ENCODE results near the gene SCLY. TPM values are rescaled to one million over a fixed set of nuclear protein-coding genes. Genes with fewer than 3 reads are reported as not detected.

The SCLY gene
- total and polyA plus RNA-seq, 2 of the 8 experiments (the other 6 are each of a cell fraction or from before 2014, with no cell fraction given), result 79.0 to 79.5 TPM

DNA sequence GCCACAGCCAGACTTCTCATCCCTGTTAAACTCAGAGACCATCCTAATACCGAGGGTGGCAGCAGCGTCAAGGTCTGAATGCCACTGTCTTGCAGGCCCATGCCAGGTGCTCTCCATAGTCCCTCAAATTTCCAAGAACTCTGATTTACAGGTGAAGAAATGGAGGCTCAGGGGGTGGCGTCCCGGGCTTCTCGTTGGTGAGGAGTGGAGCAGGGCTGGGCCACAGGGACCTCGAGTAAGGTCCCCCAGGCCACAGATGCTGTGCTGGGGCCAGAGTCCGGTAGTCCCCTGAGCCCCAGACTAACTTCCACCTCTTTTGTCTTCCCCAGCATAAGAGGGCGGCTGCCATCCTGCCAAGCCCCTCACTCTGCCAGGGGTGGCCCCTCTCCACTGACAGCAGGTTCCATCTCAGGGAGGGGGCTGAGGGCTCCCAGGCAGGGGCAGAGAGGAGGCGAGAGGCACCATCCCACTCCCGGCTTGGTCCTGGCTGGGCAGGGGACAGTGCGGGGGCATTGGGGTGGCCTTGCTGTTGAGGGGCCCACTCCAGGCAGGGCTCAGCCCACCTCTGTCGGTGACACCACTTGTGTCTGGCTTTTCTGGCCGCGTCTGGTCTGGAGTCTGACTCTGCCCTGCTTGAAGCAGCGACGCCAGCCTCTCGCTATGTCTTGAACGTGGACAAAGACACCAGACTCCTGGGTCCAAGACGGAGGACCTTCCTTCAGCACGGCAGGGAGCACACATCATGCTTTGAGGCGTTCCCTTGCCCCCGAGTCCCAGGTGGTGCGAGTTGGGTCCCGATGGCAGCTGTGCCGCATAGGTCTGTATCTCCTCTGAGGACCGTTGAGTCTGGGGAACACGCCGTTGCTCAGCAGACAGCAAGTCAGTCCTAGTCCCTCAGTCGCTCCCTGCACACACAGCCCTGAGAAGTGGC, 61.8 kb downstream of the SCLY start:
- DNase-seq (ENCODE audit: low read depth in 1 of 2, low spot score in 2 of 2) (no peak), FAIRE-seq (no peak)
- Histone ChIP-seq H3K79me1 (ENCODE audit: low read depth, low read length) (no peaks in the 10 kb centered on the region), H3K56ac (replicated peaks; ENCODE audit: insufficient read length, low read depth, low read length) (no peak overlapping the region), H4K91ac (replicated peaks; ENCODE audit: insufficient read length, low read length) (no peak overlapping the region), H3K4me1 (replicated peaks in 1 of 4; ENCODE audit: control insufficient read depth in 3 of 4, insufficient read depth in 4 of 4, low read length in 3 of 4) (peaks cover 0 to 6% (median 2%) of the 10 kb centered on the region in 4 experiments; a peak in 3 of 7 replicates), H3K14ac (ENCODE audit: insufficient read length) (no peak overlapping the region), H3K18ac (ENCODE audit: extremely low read depth, low read length) (no peak overlapping the region), H3K79me2 (ENCODE audit: control insufficient read depth in 1 of 2, insufficient read depth in 2 of 2, low read length in 2 of 2) (no peaks in the 10 kb centered on the region), H2BK5ac (ENCODE audit: low read depth, low read length) (no peak overlapping the region; the same call in 1 of the 2 replicates), H3K4me3 (ENCODE audit: extremely low read depth in 1 of 4, insufficient read depth in 2 of 4, low read depth in 3 of 4, low read length in 4 of 4) (no peak overlapping the region), H2AFZ (ENCODE audit: low read length) (no peak overlapping the region), H4K8ac (ENCODE audit: extremely low read depth, insufficient read depth, low read length) (no peak overlapping the region; the same call in 1 of the 2 replicates), H2BK20ac (ENCODE audit: low read length) (no peak overlapping the region), H3K23me2 (ENCODE audit: low read depth, low read length) (peaks cover 29% of the 10 kb centered on the region), H3K27me3 (replicated peaks in 1 of 4; ENCODE audit: control insufficient read depth in 3 of 4, extremely low read depth in 1 of 4, insufficient read depth in 3 of 4, low read length in 3 of 4) (no peaks in the 10 kb centered on the region; a peak in 1 of 7 replicates), H2BK15ac (ENCODE audit: low read length) (peak overlapping the region; percentile 72; the same call in 1 of the 2 replicates), H3K9me3 (ENCODE audit: insufficient read depth in 2 of 2, low read depth in 1 of 2, low read length in 1 of 2) (0 out of 4 replicates have a peak, but pooled peaks cover 0 to 4% of the 10 kb centered on the region in 2 experiments), H3K27ac (ENCODE audit: low read depth, low read length) (no peak overlapping the region), H3K4me2 (ENCODE audit: insufficient read depth in 1 of 2, low read depth in 2 of 2, low read length in 2 of 2) (no peak overlapping the region), H3K23ac (ENCODE audit: insufficient read length) (no peak overlapping the region), H3K9ac (replicated peaks in 1 of 4; ENCODE audit: extremely low read depth in 1 of 4, low read depth in 3 of 4, low read length in 3 of 4) (no peak overlapping the region), H3K4ac (replicated peaks; ENCODE audit: insufficient read length, low read depth, low read length) (no peak overlapping the region), H4K20me1 (replicated peaks in 1 of 2; ENCODE audit: control insufficient read depth in 1 of 2, insufficient read depth in 2 of 2, low read length in 2 of 2) (peaks cover 0 to 14% of the 10 kb centered on the region in 2 experiments), H2BK12ac (ENCODE audit: low read depth, low read length) (no peak overlapping the region), H3K36me3 (ENCODE audit: control insufficient read depth in 2 of 4, insufficient read depth in 4 of 4, low read length in 3 of 4) (no peaks in the 10 kb centered on the region; a peak in 1 of 8 replicates), H2AK5ac (ENCODE audit: low read depth, low read length) (no peak overlapping the region), H4K5ac (ENCODE audit: insufficient read length, low read depth, low read length) (no peak overlapping the region), H2BK120ac (replicated peaks; ENCODE audit: low read depth, low read length) (no peak overlapping the region)
- 91% methylated on average over 28 of the region's 29 CpGs; no CpG with 5 or more reads in 1 of the 2 experiments for WGBS, 2 experiments (ENCODE audit: extremely low coverage in 1 of 2, insufficient coverage in 1 of 2, insufficient read length in 1 of 2, insufficient replicate concordance in 2 of 2, low coverage in 1 of 2, low lambda C conversion rate in 2 of 2, missing lambda C conversion rate in 1 of 2)
- ChIA-PET POLR2A (ENCODE audit: partially characterized antibody) (no interaction called here), CTCF (ENCODE audit: partially characterized antibody) (interaction anchor here (1.3 kb wide), 1 partner anchor 199 kb away, joined by 4 read pairs; no protein-coding TSS in a partner anchor)
